Gastroesophageal sphincter (tissue), 3 donors: Measurements from ENCODE around the gene CERK.

ENCODE experiments used
- EP300 ChIP-seq: sonication (generic); formaldehyde crosslinking; IDR thresholded peaks from one replicate; pipeline ENCODE4 v1.6.1; 2017; ENCODE audit warnings: antibody characterized with exemption, mild to moderate bottlenecking
- POLR2A ChIP-seq, 2 donors: fragments of 450-650 bp; IDR thresholded peaks; one replicate each; pipeline ENCODE4 v1.6.1; 2017; ENCODE audit warnings: antibody characterized with exemption in 2 of 2, mild to moderate bottlenecking in 2 of 2, moderate library complexity in 1 of 2
- POLR2AphosphoS5 ChIP-seq: sonication (generic); formaldehyde crosslinking; IDR thresholded peaks from one replicate; pipeline ENCODE4 v1.6.1; 2017; ENCODE audit warnings: antibody characterized with exemption
- TF ChIP-seq, protein P1 (sequence below), 4 experiments: fragments of 200-600 bp in 2 of 4; fragments of 450-650 bp in 2 of 4; sonication (generic) in 1 of 4; IDR thresholded peaks; one replicate each; pipeline ENCODE4 v1.5.1; 2017 to 2019; ENCODE audit warnings: antibody characterized with exemption in 4 of 4, mild to moderate bottlenecking in 2 of 4, moderate library complexity in 2 of 4

DNA sequence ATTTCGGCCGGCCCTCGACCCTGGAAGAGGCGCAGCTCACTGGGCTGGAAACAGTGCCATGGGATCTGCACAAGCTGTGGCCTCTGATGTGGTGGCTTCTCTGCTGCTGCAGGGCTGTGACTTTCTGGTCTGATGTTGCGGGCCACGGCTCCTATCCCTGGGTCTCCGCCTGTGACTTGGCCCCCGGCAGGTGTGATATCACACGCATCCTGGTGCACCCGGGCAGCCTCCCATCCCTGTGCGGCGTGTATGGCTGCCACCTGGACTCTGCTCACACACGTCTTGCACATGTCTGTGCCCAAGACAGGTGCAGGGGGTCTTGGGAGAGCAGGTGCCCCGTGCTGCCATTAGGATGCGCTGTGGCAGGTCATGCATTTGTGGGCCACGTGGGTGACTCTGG, 86.7 kb downstream of the CERK start:
- TF ChIP-seq, protein P1, sequence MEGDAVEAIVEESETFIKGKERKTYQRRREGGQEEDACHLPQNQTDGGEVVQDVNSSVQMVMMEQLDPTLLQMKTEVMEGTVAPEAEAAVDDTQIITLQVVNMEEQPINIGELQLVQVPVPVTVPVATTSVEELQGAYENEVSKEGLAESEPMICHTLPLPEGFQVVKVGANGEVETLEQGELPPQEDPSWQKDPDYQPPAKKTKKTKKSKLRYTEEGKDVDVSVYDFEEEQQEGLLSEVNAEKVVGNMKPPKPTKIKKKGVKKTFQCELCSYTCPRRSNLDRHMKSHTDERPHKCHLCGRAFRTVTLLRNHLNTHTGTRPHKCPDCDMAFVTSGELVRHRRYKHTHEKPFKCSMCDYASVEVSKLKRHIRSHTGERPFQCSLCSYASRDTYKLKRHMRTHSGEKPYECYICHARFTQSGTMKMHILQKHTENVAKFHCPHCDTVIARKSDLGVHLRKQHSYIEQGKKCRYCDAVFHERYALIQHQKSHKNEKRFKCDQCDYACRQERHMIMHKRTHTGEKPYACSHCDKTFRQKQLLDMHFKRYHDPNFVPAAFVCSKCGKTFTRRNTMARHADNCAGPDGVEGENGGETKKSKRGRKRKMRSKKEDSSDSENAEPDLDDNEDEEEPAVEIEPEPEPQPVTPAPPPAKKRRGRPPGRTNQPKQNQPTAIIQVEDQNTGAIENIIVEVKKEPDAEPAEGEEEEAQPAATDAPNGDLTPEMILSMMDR (IDR thresholded peaks at IDR 0.05) = no peak
- TF ChIP-seq POLR2A (IDR thresholded peaks at IDR 0.05) (no peak), EP300 (no peak), POLR2AphosphoS5 (no peak)
